ENCODE results near the gene DCLK3. TPM values are rescaled to one million over a fixed set of nuclear protein-coding genes. Genes with fewer than 3 reads are reported as not detected.

The DCLK3 gene
- total RNA-seq, 1 donor from 2014 or later = not detected

GRCh38 chr3:36733162-36733696 is 31.1 kb downstream of the DCLK3 start:
- no peak for TF ChIP-seq CTCF (IDR thresholded peaks at IDR 0.05; ENCODE audit: unreplicated experiment)
- DNase-seq (ENCODE audit: low spot score) = no peak
- H3K4me1 Mint-ChIP-seq (ENCODE audit: unreplicated experiment) = peaks cover 4% of the 10 kb centered on the region
- H3K4me3 Mint-ChIP-seq (ENCODE audit: unreplicated experiment) = no peak overlapping the region
- H3K27me3 Mint-ChIP-seq (ENCODE audit: unreplicated experiment) = peaks cover 1% of the 10 kb centered on the region
- no peaks in the 10 kb centered on the region for H3K9me3 Mint-ChIP-seq (ENCODE audit: unreplicated experiment)
- no peak overlapping the region for H3K27ac Mint-ChIP-seq (ENCODE audit: unreplicated experiment)
- no peaks in the 10 kb centered on the region for H3K36me3 Mint-ChIP-seq (ENCODE audit: low read depth, unreplicated experiment)

GRCh38 chr3:36730966-36731365 is 33.4 kb downstream of the DCLK3 start:
- H3K27me3 Mint-ChIP-seq (ENCODE audit: unreplicated experiment) = peaks cover 1% of the 10 kb centered on the region
- DNase-seq (ENCODE audit: low spot score) = no peak

GRCh38 chr3:36729204-36730056 is 34.9 kb downstream of the DCLK3 start:
- peaks cover 4% of the 10 kb centered on the region for H3K4me1 Mint-ChIP-seq (ENCODE audit: unreplicated experiment)
- H3K36me3 Mint-ChIP-seq (ENCODE audit: low read depth, unreplicated experiment) = no peaks in the 10 kb centered on the region
- TF ChIP-seq CTCF (IDR thresholded peaks at IDR 0.05; ENCODE audit: unreplicated experiment) = peak; percentile 55
- peaks cover 1% of the 10 kb centered on the region for H3K27me3 Mint-ChIP-seq (ENCODE audit: unreplicated experiment)
- H3K9me3 Mint-ChIP-seq (ENCODE audit: unreplicated experiment) = no peaks in the 10 kb centered on the region
- no peak for DNase-seq (ENCODE audit: low spot score)
- no peak overlapping the region for H3K4me3 Mint-ChIP-seq (ENCODE audit: unreplicated experiment)
- no peak overlapping the region for H3K27ac Mint-ChIP-seq (ENCODE audit: unreplicated experiment)

More at GRCh38 chr3:36730966-36731365, 33.4 kb downstream of the DCLK3 start:
- H3K4me1 Mint-ChIP-seq (ENCODE audit: unreplicated experiment) = peaks cover 4% of the 10 kb centered on the region
- H3K27ac Mint-ChIP-seq (ENCODE audit: unreplicated experiment) = no peak overlapping the region
- no peaks in the 10 kb centered on the region for H3K9me3 Mint-ChIP-seq (ENCODE audit: unreplicated experiment)
- H3K4me3 Mint-ChIP-seq (ENCODE audit: unreplicated experiment) = no peak overlapping the region
- no peak for TF ChIP-seq CTCF (IDR thresholded peaks at IDR 0.05; ENCODE audit: unreplicated experiment)
- no peaks in the 10 kb centered on the region for H3K36me3 Mint-ChIP-seq (ENCODE audit: low read depth, unreplicated experiment)

GRCh38 chr3:36714343-36715086 is 49.8 kb downstream of the DCLK3 start:
- H3K4me3 Mint-ChIP-seq (ENCODE audit: unreplicated experiment) = no peak overlapping the region
- TF ChIP-seq CTCF (IDR thresholded peaks at IDR 0.05; ENCODE audit: unreplicated experiment) = no peak
- peaks cover 3% of the 10 kb centered on the region for H3K4me1 Mint-ChIP-seq (ENCODE audit: unreplicated experiment)
- no peaks in the 10 kb centered on the region for H3K36me3 Mint-ChIP-seq (ENCODE audit: low read depth, unreplicated experiment)
- no peaks in the 10 kb centered on the region for H3K9me3 Mint-ChIP-seq (ENCODE audit: unreplicated experiment)
- H3K27me3 Mint-ChIP-seq (ENCODE audit: unreplicated experiment) = peaks cover 2% of the 10 kb centered on the region
- no peak overlapping the region for H3K27ac Mint-ChIP-seq (ENCODE audit: unreplicated experiment)
- no peak for DNase-seq (ENCODE audit: low spot score)

Measured in endothelial cell (in vitro differentiated cells).